ENCODE measurements around the gene PTPRT.
A peak's percentile ranks its signal among the peaks of the same experiment; 100 is the strongest.

Gene PTPRT

GRCh38 chr20:42706759-42707158 is 482.9 kb downstream of the PTPRT start:
- H3K4me3 ChIP-seq (ENCODE audit: low read length): no peak overlapping the region
- DNase-seq (ENCODE audit: low read depth, low spot score): no peak

GRCh38 chr20:42705550-42705949 is 484.2 kb downstream of the PTPRT start:
- no peak overlapping the region for H3K4me3 ChIP-seq (ENCODE audit: low read length)
- DNase-seq (ENCODE audit: low read depth, low spot score): no peak

DNA sequence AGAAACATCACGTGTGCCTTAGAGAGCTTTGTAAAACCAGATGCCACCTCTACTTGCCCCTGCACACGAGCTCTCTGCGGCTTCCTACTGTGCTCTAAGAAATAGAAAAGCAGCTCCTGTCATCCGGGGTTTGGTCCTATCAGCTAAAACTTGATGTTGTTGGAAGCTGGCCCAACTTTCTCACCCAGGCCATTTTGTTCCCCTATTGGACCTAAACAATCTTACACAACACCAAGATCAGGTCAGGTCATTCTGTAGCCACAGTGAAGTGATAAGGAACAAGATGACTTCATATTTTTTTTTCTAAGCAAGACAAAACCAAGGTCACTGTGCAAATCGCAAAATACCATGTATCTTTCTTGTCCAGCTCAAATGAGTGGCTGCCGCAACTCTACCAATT is 486.0 kb downstream of the PTPRT start:
- no peak overlapping the region for H3K4me3 ChIP-seq (ENCODE audit: low read length)
- no peak for DNase-seq (ENCODE audit: low read depth, low spot score)

DNA sequence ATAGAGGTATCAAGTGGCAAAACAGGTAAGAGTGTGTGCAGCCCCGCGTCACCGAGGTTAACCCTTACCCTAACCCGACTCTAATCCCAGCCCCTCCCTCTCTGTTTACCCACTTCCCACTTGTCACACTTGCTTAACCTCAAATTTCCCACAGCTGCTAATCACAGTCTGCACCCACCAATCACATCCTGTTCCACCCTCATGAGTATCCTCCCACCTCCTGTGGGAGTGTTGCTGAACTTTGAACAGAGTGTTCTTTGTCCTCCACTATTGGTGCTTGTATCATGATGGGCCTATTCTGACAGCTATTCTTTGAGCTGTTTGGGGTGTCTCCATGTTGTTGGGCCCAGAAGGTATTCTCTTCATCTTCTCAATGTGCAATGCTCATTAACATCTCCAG is 487.8 kb downstream of the PTPRT start:
- DNase-seq (ENCODE audit: low read depth, low spot score): peak; percentile 71
- no peak overlapping the region for H3K4me3 ChIP-seq (ENCODE audit: low read length)

GRCh38 chr20:42700372-42700771 is 489.3 kb downstream of the PTPRT start:
- H3K4me3 ChIP-seq (ENCODE audit: low read length): no peak overlapping the region
- no peak for DNase-seq (ENCODE audit: low read depth, low spot score)

- DNase-seq (ENCODE audit: low read depth, low spot score): no peak
- no peak overlapping the region for H3K4me3 ChIP-seq (ENCODE audit: low read length)
Observed at GRCh38 chr20:42697962-42698361, 491.7 kb downstream of the PTPRT start.

DNA sequence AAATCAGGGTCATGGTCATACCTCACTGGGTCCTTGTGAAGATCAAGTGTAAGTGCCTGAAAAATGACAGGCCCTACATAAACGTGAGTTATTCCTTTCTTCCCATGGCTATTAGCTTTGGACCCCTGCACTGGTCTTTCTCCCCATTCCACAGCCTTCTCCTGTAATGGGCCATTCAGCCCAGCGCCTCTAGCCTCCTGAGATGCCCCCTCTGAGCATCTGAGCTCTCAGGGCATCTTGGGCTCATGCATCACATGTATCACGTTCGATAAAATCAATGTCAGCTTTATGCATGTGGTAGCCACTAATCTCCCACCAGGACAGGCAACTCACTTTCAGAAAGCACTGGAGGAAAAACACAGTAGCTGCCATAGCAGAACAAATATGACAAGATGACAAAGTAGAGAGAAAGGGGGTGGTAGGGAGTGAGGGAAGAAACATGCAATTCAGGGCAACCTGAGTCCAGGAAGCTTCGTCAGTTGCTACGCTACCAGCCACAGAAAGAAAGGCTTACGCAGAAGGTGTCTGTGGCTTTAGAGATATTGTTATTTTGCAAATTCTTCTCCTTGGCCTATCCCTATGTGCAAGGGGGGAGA is 498.8 kb downstream of the PTPRT start:
- no peak overlapping the region for H3K4me3 ChIP-seq (ENCODE audit: low read length)

DNA sequence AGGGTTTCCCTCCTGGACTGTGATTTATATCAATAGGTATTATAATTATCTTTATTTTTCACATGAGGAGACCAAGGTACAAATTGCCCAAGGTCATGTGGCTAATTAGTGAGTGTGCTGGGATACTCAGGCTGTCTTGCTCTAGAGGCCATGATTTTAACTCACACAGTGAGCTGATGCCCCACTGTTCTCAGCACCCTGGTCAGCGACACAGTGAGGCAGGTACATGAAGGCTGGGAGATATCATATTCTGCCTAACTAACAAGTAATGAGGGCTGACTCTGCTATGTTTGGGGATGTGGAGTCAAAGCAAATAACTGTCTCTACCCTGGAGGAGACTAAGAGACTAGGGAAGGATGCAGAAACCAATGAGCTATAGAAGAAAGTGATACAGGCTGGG is 501.1 kb downstream of the PTPRT start:
- no peak overlapping the region for H3K4me3 ChIP-seq (ENCODE audit: low read length)
- DNase-seq (ENCODE audit: low read depth, low spot score): peak; percentile 15

More for the DNA sequence above, 498.8 kb downstream of the PTPRT start:
- no peak for DNase-seq (ENCODE audit: low read depth, low spot score)

DNA sequence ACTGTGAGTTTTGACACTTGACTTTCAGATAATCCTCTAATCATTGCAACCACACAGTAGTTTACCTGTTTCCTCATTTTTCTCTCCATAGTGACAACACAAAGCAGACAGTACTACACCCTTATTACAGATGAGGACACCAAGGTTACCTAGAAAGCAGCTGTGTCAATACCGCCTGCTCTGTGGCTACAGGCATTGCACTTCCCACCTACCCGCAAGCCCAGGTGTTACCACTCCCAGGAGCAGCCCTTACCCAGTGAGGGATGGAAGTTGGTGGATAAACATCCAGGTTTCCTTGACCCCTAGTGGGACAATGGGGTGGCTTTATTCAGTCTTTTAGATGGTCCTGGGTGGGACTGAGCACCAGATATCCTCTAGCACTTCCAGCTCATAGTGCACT is 503.6 kb downstream of the PTPRT start:
- no peak overlapping the region for H3K4me3 ChIP-seq (ENCODE audit: low read length)
- no peak for DNase-seq (ENCODE audit: low read depth, low spot score)

DNA sequence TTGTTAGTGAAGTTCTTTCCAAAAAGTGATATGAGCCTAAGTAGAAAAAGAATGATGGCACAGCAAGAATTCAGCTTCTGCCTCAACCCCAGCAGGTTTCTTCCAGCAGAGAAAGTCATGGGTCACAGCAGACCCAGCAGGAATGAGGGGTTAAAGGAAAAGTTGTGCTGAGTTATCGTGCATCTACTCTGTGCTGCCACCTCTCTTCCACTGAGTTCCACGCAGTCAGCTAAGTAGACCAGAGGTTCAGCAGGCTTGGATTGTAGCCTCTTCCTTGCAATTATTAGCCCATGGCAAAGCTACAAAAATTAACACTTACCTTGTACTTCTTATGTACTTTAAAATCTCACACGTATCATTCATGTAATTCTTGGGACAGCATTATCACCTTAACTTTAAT is 510.8 kb downstream of the PTPRT start:
- DNase-seq (ENCODE audit: low read depth, low spot score): peak; percentile 2
- H3K4me3 ChIP-seq (ENCODE audit: low read length): no peak overlapping the region

DNA sequence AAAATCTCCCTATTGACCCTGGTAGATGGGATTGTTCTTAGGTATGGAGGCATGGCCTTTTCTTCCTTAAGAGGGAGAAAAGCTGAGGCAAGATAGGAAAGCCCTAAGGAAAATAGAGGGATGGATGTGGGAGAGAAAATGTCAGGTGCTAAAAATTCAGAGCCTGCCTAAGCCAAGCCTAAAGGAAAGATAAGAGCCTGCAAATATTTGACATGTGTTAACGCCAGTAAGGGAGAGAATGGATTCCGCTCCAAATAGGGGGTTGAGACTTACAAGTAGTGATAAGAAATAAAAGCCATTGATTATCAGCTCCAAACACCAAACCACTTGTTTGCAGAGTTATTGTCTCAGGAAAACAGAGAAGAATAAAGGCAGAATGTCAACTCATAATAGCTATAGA is 533.6 kb downstream of the PTPRT start:
- H3K4me3 ChIP-seq (ENCODE audit: low read length): no peak overlapping the region
- DNase-seq (ENCODE audit: low read depth, low spot score): no peak

DNA sequence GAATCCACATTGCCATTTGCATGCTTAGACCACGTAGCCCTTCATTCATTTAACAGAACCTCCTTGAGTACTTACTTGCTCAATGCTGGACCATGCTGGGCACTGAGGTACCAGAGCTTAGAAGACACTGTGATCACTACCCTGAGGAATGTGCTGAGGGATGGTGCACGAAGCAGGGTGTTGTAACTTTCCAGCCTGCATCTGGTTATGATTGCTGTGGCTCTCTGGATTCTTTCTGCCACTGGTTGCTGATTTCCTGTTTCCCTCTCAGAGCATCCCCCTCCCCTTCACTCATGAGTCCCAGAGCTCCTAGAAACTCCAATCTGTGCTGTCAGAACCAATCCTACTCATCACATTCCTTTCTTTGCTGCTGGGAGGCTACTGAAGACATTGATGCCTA is 537.4 kb downstream of the PTPRT start:
- no peak for DNase-seq (ENCODE audit: low read depth, low spot score)

DNA sequence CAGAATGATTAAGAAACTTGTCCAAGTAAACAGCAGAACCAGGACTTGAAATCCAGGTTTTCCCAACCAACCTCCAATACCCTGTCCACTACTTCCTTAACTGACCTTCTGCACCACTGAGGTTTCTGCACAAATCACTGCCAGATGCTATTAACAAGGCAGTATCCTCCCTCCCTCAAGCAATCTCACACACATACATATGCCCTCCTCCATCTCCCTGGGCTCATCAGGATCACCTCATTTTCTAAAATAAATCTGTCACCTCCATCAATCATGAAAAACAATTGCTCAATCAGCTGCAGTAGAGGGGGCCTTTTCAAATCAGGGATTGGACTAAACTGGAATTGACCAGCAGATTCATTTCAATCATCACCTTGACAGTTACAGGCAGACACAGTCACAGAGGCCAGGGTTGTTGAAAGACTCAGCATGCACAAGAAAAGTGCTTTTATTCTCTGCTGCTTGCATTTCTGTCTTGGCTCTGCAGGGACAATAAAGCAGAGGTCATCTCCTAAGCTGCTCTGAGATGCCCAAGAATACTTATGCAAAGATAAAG is 539.4 kb downstream of the PTPRT start:
- DNase-seq (ENCODE audit: low read depth, low spot score): no peak
- no peak overlapping the region for H3K4me3 ChIP-seq (ENCODE audit: low read length)

More for the DNA sequence above, 537.4 kb downstream of the PTPRT start:
- H3K4me3 ChIP-seq (ENCODE audit: low read length): no peak overlapping the region

DNA sequence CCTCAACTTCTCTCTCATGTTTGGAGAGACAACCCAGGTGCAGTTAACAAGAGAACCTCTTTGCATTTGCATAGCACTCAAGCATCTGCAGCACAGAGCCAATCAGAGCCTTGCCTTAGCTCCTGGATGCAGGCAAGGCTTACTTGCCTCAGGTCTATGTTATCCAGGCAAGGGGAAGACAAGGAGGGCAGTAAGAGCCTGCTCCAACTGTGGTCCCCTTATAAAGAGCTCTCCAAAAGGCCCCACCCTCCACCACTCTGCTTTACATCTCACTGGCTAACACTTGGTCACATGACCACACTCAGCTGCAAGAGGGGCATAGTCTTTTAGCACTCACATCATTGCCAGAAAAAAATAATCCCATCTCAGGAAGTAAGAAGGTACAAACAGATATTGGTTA is 540.0 kb downstream of the PTPRT start:
- H3K4me3 ChIP-seq (ENCODE audit: low read length): no peak overlapping the region
- no peak for DNase-seq (ENCODE audit: low read depth, low spot score)

DNA sequence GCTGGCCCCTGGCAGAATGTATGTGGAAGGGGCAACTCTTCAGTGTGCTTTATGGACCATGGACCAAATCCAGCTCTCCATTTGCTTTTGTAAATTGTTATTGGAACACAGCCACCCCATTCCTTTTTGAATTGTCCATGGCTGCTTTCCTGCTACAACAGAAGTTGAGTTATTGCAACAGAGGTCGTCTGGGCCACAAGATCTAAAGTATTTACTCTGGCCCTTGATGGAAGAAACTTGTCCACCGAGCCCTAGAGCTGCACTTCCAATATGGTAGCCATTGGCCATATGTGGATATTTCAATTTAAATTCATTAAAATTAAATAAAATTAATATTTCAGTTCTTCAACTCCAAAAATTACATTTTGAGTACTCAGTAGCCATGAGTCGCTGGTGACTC is 543.5 kb downstream of the PTPRT start:
- no peak for DNase-seq (ENCODE audit: low read depth, low spot score)

GRCh38 chr20:42641886-42642285 is 547.8 kb downstream of the PTPRT start:
- DNase-seq (ENCODE audit: low read depth, low spot score): no peak
- H3K4me3 ChIP-seq (ENCODE audit: low read length): no peak overlapping the region

More for the DNA sequence above, 543.5 kb downstream of the PTPRT start:
- H3K4me3 ChIP-seq (ENCODE audit: low read length): no peak overlapping the region

- no peak overlapping the region for H3K4me3 ChIP-seq (ENCODE audit: low read length)
- DNase-seq (ENCODE audit: low read depth, low spot score): no peak
Observed at GRCh38 chr20:42639140-42639539, 550.6 kb downstream of the PTPRT start.

DNA sequence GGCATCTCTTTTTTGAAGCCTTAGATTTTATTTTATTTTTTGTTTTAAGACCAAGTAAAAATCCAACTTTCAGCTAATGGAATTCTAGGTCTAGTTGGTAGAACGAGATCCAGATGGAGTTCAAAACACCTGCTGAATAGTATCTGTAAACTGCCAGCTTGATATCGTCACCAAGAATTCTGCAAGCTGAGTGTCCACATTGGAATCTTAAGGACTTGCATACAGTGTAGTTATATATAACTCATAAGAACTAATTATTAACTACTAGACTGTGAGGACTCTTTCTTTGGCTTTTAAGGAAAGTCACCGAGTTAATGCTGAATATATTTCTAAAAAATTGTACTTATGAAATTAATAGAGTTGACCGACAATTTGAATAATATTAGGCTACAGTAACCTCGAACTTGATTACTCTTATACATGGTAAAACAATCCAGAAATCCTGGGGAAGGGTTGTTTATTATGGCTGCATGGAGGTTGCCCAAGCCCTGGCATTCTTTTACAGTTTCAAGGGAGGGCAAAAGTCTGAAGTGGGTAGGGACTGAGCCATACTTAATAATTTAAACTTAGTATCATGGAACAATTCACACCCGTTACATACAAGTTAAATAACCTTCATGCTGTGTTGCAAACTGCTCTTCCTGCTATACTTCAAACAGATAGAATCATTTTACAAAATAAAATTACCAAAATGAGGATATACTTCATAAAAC is 553.9 kb downstream of the PTPRT start:
- H3K4me3 ChIP-seq (ENCODE audit: low read length): no peak overlapping the region
- no peak for DNase-seq (ENCODE audit: low read depth, low spot score)

DNA sequence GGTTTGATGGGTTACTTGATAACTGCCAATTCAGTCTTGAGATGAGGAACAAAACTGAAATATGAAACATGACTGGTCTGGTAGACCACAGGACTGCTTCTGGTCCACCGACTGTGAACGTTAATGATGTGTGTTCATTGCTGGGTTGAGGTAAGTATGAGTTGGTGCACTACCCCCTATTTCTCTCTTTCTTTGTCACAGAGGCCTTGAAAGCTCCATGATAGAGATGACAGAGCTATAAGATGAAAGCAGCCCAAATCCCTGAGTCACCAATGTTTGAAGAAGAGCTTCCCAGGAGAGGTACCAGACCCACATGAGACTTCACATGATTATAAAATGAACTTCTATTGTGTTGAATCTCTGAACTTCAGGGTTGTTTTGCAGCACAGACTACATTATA is 555.5 kb downstream of the PTPRT start:
- H3K4me3 ChIP-seq (ENCODE audit: low read length): no peak overlapping the region
- DNase-seq (ENCODE audit: low read depth, low spot score): no peak

DNA sequence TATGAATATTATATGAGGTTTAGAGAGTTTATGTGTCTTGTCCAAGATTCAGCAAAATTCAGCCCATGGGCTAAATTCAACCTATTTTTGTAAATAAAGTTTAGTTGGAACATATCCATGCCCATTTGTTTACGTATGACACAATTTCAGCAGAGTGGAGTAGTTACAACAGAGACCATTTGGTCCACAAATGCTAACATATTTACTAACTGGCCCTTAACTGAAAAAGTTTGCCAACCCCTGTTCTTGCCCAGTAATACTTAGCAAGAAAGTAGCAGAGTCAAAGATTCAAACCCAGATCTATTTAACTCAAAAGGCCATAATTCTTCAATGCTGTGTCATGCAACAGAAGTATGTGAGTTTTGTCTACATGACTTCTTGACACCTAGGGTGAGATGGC is 561.0 kb downstream of the PTPRT start:
- H3K4me3 ChIP-seq (ENCODE audit: low read length): no peak overlapping the region
- no peak for DNase-seq (ENCODE audit: low read depth, low spot score)

DNA sequence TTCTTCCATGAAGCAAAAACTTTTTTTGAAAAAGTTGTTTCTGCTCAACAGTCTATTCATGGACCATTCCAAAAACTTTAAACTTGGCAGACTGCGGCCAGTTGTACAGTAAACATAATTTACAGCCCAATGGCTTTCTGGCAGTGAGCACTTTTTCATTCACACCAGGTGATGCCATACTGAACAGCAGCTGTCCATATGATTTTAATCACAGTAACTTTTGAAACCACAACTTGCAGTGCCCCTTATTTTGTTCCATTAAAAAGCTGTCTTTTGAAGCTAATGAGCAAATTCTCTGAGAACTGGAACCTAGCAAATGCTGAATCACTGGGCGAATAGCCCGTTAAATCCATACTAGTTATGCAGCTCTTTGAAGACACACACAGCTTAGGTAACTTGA is 576.6 kb downstream of the PTPRT start:
- no peak overlapping the region for H3K4me3 ChIP-seq (ENCODE audit: low read length)
- DNase-seq (ENCODE audit: low read depth, low spot score): no peak

Measured in Jurkat, Clone E6-1 (cell line).